Measurements from ENCODE around the gene PCGF5.
"Not testable (repeated sequence)": the region's sequence is repeated elsewhere in the genome, so short reads cannot be mapped to it uniquely, and the experiment has no call there.

Gene PCGF5

GRCh38 chr10:91257310-91257709 lies 36.8 kb downstream of the PCGF5 start:
- no peak for DNase-seq (ENCODE audit: low read depth)
- TF ChIP-seq CTCF (IDR thresholded peaks at IDR 0.05; ENCODE audit: low read depth, low read length, missing control alignments), result no peak
- in situ Hi-C loops (cut with HindIII; ENCODE audit: low sequenced_read_pairs), result loop anchor here (25.0 kb wide), 1 partner anchor 345 kb away; the partner anchor contains the start of gene ANKRD1
- no peak overlapping the region for H3K4me3 ChIP-seq (ENCODE audit: low read depth, low read length)

GRCh38 chr10:91260417-91260816 lies 40.0 kb downstream of the PCGF5 start:
- H3K4me3 ChIP-seq (ENCODE audit: low read depth, low read length); DNase-seq (ENCODE audit: low read depth): not testable (repeated sequence)
- in situ Hi-C loops (cut with HindIII; ENCODE audit: low sequenced_read_pairs), result loop anchor here (25.0 kb wide), 1 partner anchor 348 kb away; the partner anchor contains the start of gene ANKRD1

- in situ Hi-C loops (cut with HindIII; ENCODE audit: low sequenced_read_pairs), result loop anchor here (25.0 kb wide), 1 partner anchor 360 kb away; the partner anchor contains the start of gene ANKRD1
- TF ChIP-seq CTCF (IDR thresholded peaks at IDR 0.05; ENCODE audit: low read depth, low read length, missing control alignments), result no peak
- no peak for DNase-seq (ENCODE audit: low read depth)
- no peak overlapping the region for H3K4me3 ChIP-seq (ENCODE audit: low read depth, low read length)
These were observed 51.4 kb downstream of the PCGF5 start for GRCh38 chr10:91271886-91272285.

GRCh38 chr10:91284486-91285090 lies 64.1 kb downstream of the PCGF5 start:
- TF ChIP-seq CTCF (IDR thresholded peaks at IDR 0.05; ENCODE audit: low read depth, low read length, missing control alignments), result no peak
- no peak for DNase-seq (ENCODE audit: low read depth)
- in situ Hi-C loops (cut with HindIII; ENCODE audit: low sequenced_read_pairs), result no loop called here
- H3K4me3 ChIP-seq (ENCODE audit: low read depth, low read length), result no peak overlapping the region

GRCh38 chr10:91286572-91286971 lies 66.1 kb downstream of the PCGF5 start:
- no peak for DNase-seq (ENCODE audit: low read depth)
- in situ Hi-C loops (cut with HindIII; ENCODE audit: low sequenced_read_pairs), result no loop called here
- no peak overlapping the region for H3K4me3 ChIP-seq (ENCODE audit: low read depth, low read length)
- no peak for TF ChIP-seq CTCF (IDR thresholded peaks at IDR 0.05; ENCODE audit: low read depth, low read length, missing control alignments)

GRCh38 chr10:91287276-91287675 lies 66.8 kb downstream of the PCGF5 start:
- no peak overlapping the region for H3K4me3 ChIP-seq (ENCODE audit: low read depth, low read length)
- no peak for TF ChIP-seq CTCF (IDR thresholded peaks at IDR 0.05; ENCODE audit: low read depth, low read length, missing control alignments)
- in situ Hi-C loops (cut with HindIII; ENCODE audit: low sequenced_read_pairs), result no loop called here
- no peak for DNase-seq (ENCODE audit: low read depth)

- in situ Hi-C loops (cut with HindIII; ENCODE audit: low sequenced_read_pairs), result no loop called here
These were observed 67.4 kb downstream of the PCGF5 start for GRCh38 chr10:91287912-91288311.

More at GRCh38 chr10:91287912-91288311, 67.4 kb downstream of the PCGF5 start:
- no peak for DNase-seq (ENCODE audit: low read depth)
- no peak for TF ChIP-seq CTCF (IDR thresholded peaks at IDR 0.05; ENCODE audit: low read depth, low read length, missing control alignments)
- no peak overlapping the region for H3K4me3 ChIP-seq (ENCODE audit: low read depth, low read length)

All from astrocyte of the cerebellum (primary cell).